Measurements from ENCODE around the gene ABCC11.

ABCC11 gene

GRCh38 chr16:48247311-48247710 lies at the start of gene ABCC11:
TSS of gene ABCC11 (minus strand) at chr16:48247539. CDS start at chr16:48231921, 15,618 bp downstream.
- DNase-seq, result no peak
- in situ Hi-C loops (cut with HindIII; ENCODE audit: low pct_ligation_motif_present, low pct_unique_long_range_greater_than_20kb, low sequenced_read_pairs), result no loop called here

- DNase-seq, result no peak
- in situ Hi-C loops (cut with HindIII; ENCODE audit: low pct_ligation_motif_present, low pct_unique_long_range_greater_than_20kb, low sequenced_read_pairs), result no loop called here
Measured at GRCh38 chr16:48295488-48296281, 48.3 kb upstream of the ABCC11 start.

GRCh38 chr16:48294724-48295123 lies 47.4 kb upstream of the ABCC11 start:
- in situ Hi-C loops (cut with HindIII; ENCODE audit: low pct_ligation_motif_present, low pct_unique_long_range_greater_than_20kb, low sequenced_read_pairs), result no loop called here
- DNase-seq, result no peak

DNA sequence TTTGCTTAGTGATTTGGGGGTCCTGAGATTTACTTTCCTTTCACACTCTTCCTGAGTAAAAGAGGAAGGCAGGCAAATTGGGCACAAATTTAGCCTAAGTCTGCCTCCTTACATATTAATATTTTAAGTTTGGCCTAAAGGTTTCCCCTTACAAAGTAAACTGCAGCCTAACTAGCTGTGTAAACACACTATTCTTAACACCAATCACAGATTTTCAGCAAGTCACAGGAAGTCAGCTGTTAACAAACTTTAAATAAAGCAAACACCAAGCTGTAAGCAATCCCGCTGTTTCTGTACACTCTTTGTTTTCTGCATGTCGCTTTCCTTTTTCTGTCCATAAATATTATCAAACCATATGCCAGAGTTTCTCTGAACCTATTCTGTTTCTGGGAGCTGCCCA lies 45.1 kb upstream of the ABCC11 start:
- in situ Hi-C loops (cut with HindIII; ENCODE audit: low pct_ligation_motif_present, low pct_unique_long_range_greater_than_20kb, low sequenced_read_pairs), result no loop called here
- DNase-seq, result no peak

GRCh38 chr16:48291754-48292153 lies 44.4 kb upstream of the ABCC11 start:
- in situ Hi-C loops (cut with HindIII; ENCODE audit: low pct_ligation_motif_present, low pct_unique_long_range_greater_than_20kb, low sequenced_read_pairs), result no loop called here
- DNase-seq, result no peak

- in situ Hi-C loops (cut with HindIII; ENCODE audit: low pct_ligation_motif_present, low pct_unique_long_range_greater_than_20kb, low sequenced_read_pairs), result no loop called here
- no peak for DNase-seq
Measured at GRCh38 chr16:48291303-48291702, 44.0 kb upstream of the ABCC11 start.

DNA sequence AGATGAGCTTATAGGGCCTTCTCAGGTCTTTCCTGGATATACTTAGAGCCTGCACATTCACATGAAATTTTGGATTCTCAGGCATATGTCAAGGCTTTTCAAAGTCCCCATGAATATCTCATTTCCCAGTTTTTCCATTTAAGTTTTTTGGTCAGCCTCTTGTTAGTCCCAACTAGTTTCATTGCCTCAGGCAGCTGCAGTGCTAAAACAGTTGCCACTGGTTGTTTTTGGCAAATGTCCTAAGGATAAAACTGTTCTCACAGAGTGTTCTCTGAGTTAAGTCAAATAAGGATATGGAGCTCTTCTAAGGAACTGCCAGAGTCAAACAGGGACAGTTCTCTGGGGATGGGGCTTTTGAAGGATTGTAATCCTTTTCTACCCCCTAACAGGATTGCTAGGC lies 39.9 kb upstream of the ABCC11 start:
- DNase-seq, result no peak
- in situ Hi-C loops (cut with HindIII; ENCODE audit: low pct_ligation_motif_present, low pct_unique_long_range_greater_than_20kb, low sequenced_read_pairs), result no loop called here

DNA sequence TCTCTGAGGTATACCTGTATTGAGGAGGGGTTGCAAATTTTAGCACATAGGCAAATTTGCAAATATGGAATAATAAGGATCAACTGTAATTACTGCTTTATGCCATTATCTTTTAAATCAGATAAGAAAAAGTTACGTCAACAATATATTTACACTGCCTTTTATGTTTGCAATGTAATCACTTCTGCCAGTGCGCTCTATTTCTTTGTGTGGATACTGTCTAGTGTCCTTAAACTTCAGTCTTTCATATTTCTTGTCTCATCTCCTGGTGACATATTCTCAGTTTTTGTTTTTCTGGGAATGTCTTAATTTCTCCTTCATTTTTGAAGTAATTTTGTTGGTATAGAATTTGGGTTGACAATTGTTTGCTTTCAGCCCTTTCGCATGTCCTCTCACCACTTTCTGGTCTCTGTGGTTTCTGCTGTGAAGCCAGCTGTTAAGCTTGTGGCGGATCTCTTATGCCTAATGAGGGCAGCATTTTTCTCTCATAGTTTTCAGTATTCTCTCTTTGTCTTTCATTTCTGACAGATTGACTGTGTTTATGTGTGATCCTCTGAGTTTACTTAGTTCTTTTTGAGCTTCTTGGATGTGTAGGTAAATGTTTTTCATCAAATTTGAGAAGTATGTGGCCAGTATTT lies 37.6 kb upstream of the ABCC11 start:
- no peak for DNase-seq
- in situ Hi-C loops (cut with HindIII; ENCODE audit: low pct_ligation_motif_present, low pct_unique_long_range_greater_than_20kb, low sequenced_read_pairs), result no loop called here

DNA sequence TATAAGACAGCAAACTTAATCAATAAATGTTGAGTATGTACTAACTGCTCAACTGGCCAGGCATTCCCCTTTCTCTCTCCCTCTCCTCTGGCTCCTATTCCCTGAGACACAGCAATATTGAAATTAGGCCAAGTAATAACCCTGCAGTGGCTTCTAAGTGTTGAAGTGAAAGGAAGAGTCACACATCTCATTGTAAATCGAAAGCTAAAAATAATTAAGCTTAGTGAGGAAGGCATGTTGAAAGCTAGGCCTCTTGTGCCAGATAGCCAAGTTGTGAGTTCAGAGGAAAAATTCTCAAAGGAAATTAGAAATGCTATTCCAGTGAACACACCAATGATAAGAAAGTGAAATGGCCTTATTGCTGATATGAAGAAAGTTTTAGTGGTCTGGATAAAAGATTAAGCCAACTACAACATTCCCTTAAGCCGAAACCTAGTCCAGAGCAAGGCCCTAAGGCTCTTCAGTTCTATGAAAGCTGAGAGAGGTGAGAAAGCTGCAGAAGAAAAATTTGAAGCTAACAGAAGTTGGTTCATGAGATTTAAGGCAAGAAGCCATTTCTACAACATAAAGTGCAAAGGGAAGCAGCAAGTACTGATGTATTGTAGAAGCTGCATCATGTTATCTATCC lies 35.4 kb upstream of the ABCC11 start:
- in situ Hi-C loops (cut with HindIII; ENCODE audit: low pct_ligation_motif_present, low pct_unique_long_range_greater_than_20kb, low sequenced_read_pairs), result no loop called here

DNA sequence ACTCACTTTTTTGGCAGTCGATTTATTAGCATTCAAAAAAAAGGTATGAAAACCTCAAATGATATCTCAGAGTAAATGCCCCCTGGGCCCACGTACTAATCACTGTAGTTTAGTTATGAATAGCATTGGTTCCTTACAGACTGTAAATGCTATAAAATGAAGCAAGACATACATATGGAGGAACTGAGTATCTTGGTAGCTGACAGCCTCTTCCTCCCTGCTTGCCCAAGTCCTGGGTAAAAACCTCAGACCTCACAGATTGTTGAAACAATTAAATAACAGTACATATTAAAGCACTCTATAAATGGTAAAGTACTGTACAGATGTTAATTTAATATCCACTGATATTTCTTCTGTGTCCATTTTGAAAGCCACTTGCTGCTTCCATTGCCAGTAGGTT lies 33.2 kb upstream of the ABCC11 start:
- no peak for DNase-seq
- in situ Hi-C loops (cut with HindIII; ENCODE audit: low pct_ligation_motif_present, low pct_unique_long_range_greater_than_20kb, low sequenced_read_pairs), result no loop called here

More for the DNA sequence above, 35.4 kb upstream of the ABCC11 start:
- no peak for DNase-seq

GRCh38 chr16:48279199-48279598 lies 31.9 kb upstream of the ABCC11 start:
- in situ Hi-C loops (cut with HindIII; ENCODE audit: low pct_ligation_motif_present, low pct_unique_long_range_greater_than_20kb, low sequenced_read_pairs), result no loop called here
- DNase-seq, result no peak

- no peak for DNase-seq
- in situ Hi-C loops (cut with HindIII; ENCODE audit: low pct_ligation_motif_present, low pct_unique_long_range_greater_than_20kb, low sequenced_read_pairs), result no loop called here
Measured at GRCh38 chr16:48277158-48277557, 29.8 kb upstream of the ABCC11 start.

- in situ Hi-C loops (cut with HindIII; ENCODE audit: low pct_ligation_motif_present, low pct_unique_long_range_greater_than_20kb, low sequenced_read_pairs), result no loop called here
- no peak for DNase-seq
Measured at GRCh38 chr16:48276102-48276501, 28.8 kb upstream of the ABCC11 start.

DNA sequence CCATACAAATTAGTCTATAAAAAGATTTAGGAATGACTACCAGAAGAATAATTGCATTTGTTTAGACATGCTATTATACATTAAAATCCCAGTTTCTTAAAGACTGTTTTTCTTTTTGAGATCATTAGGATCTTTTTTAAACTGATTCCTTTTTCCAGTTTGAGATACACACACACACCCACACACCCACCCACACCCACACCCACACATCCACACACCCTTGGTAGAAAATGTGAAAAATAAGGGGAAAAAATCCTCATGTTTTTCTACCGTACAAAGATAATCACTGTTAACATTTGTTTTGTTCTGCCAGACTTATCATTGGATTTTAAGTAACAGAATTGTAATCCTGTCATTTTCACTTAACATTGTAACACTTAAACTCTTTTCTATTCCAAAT lies 27.1 kb upstream of the ABCC11 start:
- in situ Hi-C loops (cut with HindIII; ENCODE audit: low pct_ligation_motif_present, low pct_unique_long_range_greater_than_20kb, low sequenced_read_pairs), result no loop called here
- DNase-seq, result no peak

GRCh38 chr16:48272837-48273421 lies 25.6 kb upstream of the ABCC11 start:
- in situ Hi-C loops (cut with HindIII; ENCODE audit: low pct_ligation_motif_present, low pct_unique_long_range_greater_than_20kb, low sequenced_read_pairs), result no loop called here
- DNase-seq, result no peak

DNA sequence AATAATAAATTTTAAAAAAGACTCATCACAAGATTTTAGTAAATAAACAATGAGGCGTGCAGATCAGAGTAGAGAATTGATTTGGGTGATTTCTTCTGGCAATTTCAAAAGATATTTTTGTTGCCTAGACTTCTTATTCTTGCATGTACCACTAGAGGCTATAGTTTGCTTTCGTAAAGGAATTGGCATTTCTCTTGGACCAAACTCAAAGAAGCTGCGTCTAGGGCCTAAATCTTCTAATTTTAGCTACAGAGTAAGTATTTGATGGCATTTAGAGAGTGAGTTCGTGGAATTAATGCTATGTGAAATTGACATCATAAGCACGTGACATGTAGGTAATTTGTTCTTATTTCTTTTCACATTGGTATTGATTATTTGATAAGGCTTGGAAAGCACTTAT lies 24.4 kb upstream of the ABCC11 start:
- DNase-seq, result no peak
- in situ Hi-C loops (cut with HindIII; ENCODE audit: low pct_ligation_motif_present, low pct_unique_long_range_greater_than_20kb, low sequenced_read_pairs), result no loop called here

DNA sequence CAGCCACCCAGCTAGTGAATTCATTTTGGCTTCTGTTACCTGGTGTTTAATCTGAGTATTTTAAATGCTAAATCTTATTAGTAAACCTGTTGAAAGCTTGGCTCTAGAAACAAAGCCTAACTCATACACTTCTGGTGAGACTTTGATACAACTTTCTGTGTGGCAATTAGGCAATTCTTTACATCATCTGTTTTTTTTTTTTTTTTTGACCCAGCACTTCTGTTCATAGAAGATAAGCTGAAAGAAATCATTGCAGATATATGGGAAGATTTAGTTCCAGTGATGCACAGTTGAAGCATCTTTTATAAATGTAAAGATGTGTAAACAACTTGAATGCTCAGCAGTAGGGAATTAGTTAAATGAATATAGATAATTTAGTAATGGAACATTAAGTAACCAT lies 21.7 kb upstream of the ABCC11 start:
- in situ Hi-C loops (cut with HindIII; ENCODE audit: low pct_ligation_motif_present, low pct_unique_long_range_greater_than_20kb, low sequenced_read_pairs), result no loop called here
- no peak for DNase-seq

GRCh38 chr16:48262631-48263030 lies 15.3 kb upstream of the ABCC11 start:
- in situ Hi-C loops (cut with HindIII; ENCODE audit: low pct_ligation_motif_present, low pct_unique_long_range_greater_than_20kb, low sequenced_read_pairs), result no loop called here
- no peak for DNase-seq

GRCh38 chr16:48261569-48261968 lies 14.2 kb upstream of the ABCC11 start:
- in situ Hi-C loops (cut with HindIII; ENCODE audit: low pct_ligation_motif_present, low pct_unique_long_range_greater_than_20kb, low sequenced_read_pairs), result no loop called here
- DNase-seq, result no peak
